GM12864 (cell line): ENCODE measurements around the gene TEX2.

Experiments used
- DNase-seq: peaks from one replicate; pipeline ENCODE4 v3.0.0-alpha.2; 2011; ENCODE audit warnings: low read depth
- H3K4me3 ChIP-seq: 2 replicates; pipeline ENCODE4 v1.5.1; 2011; ENCODE audit warnings: mild to moderate bottlenecking, low read depth, low read length, control low read depth
- TF ChIP-seq, protein P1 (sequence below): IDR thresholded peaks from 2 replicates; pipeline ENCODE4 v1.5.1; 2011; ENCODE audit warnings: low read depth, mild to moderate bottlenecking, moderate library complexity, low read length, control low read depth, inconsistent platforms; ENCODE audit errors: missing control alignments

TEX2 gene

DNA sequence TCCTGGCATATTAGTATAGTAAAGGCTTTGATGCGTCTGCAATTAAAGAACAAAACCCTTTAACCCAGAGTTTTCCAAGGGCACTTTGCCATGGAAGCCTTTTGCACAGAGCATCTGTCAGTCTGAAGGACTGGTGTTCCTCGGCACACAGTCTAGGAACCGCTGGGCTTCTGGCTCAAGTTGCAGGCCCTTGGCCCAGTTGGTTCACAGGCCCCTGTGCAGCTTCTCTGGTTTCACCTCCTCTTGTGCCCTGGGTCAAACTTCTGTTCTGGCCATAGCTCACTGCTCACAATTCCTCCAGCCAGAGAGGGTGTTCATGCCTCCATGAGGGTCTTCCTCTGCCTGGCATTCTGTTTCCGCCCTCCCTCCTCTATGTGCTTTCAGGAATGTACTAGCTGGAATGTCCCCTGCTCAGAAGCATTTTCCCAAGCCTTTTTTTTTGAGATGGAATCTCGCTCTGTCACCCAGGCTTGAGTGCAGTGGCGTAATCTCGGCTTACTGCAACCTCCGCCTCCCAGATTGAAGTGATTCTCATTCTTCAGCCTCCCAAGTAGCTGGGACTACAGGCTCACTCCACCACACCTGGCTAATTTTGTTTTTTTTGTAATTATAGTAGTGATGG, 34.5 kb upstream of the TEX2 start:
- no peak overlapping the region for H3K4me3 ChIP-seq
- TF ChIP-seq, protein P1, sequence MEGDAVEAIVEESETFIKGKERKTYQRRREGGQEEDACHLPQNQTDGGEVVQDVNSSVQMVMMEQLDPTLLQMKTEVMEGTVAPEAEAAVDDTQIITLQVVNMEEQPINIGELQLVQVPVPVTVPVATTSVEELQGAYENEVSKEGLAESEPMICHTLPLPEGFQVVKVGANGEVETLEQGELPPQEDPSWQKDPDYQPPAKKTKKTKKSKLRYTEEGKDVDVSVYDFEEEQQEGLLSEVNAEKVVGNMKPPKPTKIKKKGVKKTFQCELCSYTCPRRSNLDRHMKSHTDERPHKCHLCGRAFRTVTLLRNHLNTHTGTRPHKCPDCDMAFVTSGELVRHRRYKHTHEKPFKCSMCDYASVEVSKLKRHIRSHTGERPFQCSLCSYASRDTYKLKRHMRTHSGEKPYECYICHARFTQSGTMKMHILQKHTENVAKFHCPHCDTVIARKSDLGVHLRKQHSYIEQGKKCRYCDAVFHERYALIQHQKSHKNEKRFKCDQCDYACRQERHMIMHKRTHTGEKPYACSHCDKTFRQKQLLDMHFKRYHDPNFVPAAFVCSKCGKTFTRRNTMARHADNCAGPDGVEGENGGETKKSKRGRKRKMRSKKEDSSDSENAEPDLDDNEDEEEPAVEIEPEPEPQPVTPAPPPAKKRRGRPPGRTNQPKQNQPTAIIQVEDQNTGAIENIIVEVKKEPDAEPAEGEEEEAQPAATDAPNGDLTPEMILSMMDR, result no peak
- no peak for DNase-seq

DNA sequence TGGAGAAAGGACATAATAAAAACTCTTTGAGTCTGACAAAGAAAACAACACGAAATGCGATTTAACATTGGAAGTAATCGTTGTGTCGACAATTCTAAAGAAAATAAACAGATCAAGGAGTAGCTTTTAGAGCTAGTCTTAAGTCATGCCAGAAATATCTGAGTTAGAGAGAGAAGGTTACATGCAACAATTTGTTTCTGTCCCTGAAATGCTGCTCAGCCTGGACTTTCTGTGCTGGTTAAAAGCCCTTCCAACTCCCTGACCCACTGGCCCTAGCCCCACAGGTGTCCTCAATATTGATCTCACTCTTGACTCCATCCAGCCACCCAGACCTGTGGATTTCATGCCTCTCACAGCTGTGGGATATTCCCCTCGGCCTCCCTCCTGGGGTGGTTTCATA, 33.2 kb upstream of the TEX2 start:
- TF ChIP-seq, protein P1, result no peak
- H3K4me3 ChIP-seq, result no peak overlapping the region
- DNase-seq, result no peak

DNA sequence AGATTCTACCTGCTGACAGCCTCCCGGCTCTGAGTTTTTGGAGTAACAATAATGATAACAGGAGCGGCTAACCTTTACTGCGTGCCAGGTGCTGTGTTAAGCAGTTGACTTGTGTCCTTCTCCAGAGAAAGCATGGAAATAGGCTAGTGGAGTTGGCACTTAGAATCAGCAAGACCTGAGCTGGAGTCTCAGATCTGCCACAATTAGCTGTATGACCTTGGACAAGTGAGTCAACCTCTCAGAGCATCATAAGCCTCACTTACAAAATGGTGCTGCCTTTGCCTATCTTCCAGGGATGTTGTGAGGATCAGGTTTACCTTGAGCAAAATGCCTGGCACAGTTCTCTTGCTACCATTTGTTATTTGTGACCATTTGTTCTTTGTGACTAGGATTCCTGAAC, 32.1 kb upstream of the TEX2 start:
- TF ChIP-seq, protein P1, result no peak
- no peak for DNase-seq
- no peak overlapping the region for H3K4me3 ChIP-seq

DNA sequence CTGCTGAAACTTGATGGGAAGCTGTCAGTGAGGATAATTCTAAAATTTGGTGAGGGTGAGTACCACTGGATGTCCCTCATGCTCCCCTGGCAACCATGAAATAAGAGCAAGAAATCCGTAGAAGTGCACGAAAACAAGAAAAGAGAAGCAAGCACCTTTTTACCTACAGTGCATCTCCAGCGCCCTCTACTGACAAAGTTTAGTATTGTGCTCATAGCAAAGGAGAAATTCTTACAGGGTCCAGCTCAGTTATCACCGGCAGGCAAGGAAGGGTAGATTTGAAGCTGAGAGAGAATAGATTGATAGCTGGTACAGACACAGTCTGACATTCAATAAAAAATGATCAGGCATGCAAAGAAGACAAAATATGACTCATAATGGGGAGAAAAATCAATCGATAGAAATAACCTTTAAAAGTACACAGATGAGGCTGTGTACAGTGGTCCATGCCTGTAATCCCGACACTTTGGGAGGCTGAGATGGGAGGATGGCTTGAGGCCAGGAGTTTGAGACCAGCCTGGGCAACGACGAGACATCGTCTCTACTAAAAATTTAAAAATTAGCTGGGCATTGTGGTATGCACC, 28.3 kb upstream of the TEX2 start:
- no peak overlapping the region for H3K4me3 ChIP-seq
- DNase-seq, result no peak
- TF ChIP-seq, protein P1, result peak; percentile 67

DNA sequence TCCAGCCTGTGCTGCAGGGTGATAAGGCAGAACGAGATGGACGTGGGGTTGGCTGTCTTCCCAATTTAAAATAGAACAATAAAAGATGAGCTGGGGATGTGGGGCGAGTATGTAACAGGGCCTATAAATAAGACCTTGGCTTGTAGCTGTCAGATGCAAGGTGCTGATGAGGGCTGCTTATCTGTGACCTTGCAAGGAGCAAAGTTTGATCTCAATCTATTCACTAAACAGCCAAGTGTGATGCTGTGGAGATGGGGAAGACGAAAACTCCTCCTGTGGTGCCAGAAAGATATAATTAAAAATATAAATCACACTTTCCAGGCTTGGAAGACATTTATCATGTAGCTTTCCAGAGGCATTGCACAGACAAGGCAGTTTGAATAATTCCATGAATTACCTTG, 26.7 kb upstream of the TEX2 start:
- H3K4me3 ChIP-seq, result no peak overlapping the region
- no peak for DNase-seq
- TF ChIP-seq, protein P1, result no peak

DNA sequence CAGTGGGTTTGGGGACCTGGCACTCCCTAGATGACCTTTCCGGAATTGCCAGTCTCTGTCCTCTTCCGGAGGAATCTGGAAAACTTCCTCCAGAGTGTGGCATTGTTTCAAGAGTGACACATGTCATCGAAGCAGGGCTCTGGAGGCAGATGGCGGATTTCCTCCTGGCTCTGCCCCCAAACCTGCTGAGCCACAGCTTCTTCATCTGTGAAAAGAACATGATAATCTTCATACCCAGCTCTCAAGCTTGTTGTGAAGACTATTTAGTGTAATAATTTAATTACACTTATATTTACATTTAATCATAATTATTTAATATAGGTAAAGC, 19.7 kb upstream of the TEX2 start:
- DNase-seq, result no peak
- TF ChIP-seq, protein P1, result no peak
- H3K4me3 ChIP-seq, result no peak overlapping the region
